NCI-H128 (cell line): ENCODE measurements around the gene RIPOR3.
"Not testable (repeated sequence)": the region's sequence is repeated elsewhere in the genome, so short reads cannot be mapped to it uniquely, and the experiment has no call there.

Experiments used
- DNase-seq: peaks from one replicate; lab custom pipeline; 2025; ENCODE audit not compliant: unreplicated experiment; lab: John Stamatoyannopoulos, UW

Gene RIPOR3

GRCh38 chr20:50611128-50611810 is 80.1 kb downstream of the RIPOR3 start:
- DNase-seq = no peak

- DNase-seq = no peak
Observed at GRCh38 chr20:50610212-50610718, 81.1 kb downstream of the RIPOR3 start.

GRCh38 chr20:50609438-50609989 is 81.8 kb downstream of the RIPOR3 start:
- no peak for DNase-seq

- no peak for DNase-seq
Observed at GRCh38 chr20:50608750-50609104, 82.6 kb downstream of the RIPOR3 start.

- no peak for DNase-seq
Observed at GRCh38 chr20:50607850-50608749, 83.2 kb downstream of the RIPOR3 start.

- DNase-seq = no peak
Observed at GRCh38 chr20:50607436-50607835, 83.9 kb downstream of the RIPOR3 start.

GRCh38 chr20:50605136-50605535 is 86.2 kb downstream of the RIPOR3 start:
- DNase-seq = no peak

GRCh38 chr20:50604451-50604850 is 86.9 kb downstream of the RIPOR3 start:
- DNase-seq = no peak

- no peak for DNase-seq
Observed at GRCh38 chr20:50602432-50603088, 88.8 kb downstream of the RIPOR3 start.

GRCh38 chr20:50601511-50602431 is 89.6 kb downstream of the RIPOR3 start:
- DNase-seq = no peak

GRCh38 chr20:50600281-50600895 is 91.0 kb downstream of the RIPOR3 start:
- no peak for DNase-seq

- DNase-seq = not testable (repeated sequence)
Observed at GRCh38 chr20:50598768-50599167, 92.6 kb downstream of the RIPOR3 start.

- DNase-seq = no peak
Observed at GRCh38 chr20:50598074-50598473, 93.3 kb downstream of the RIPOR3 start.

GRCh38 chr20:50597406-50597969 is 93.9 kb downstream of the RIPOR3 start:
- DNase-seq = no peak

- DNase-seq = no peak
Observed at GRCh38 chr20:50596694-50597021, 94.7 kb downstream of the RIPOR3 start.

GRCh38 chr20:50595988-50596693 is 95.2 kb downstream of the RIPOR3 start:
- no peak for DNase-seq

- no peak for DNase-seq
Observed at GRCh38 chr20:50595433-50595895, 95.9 kb downstream of the RIPOR3 start.

GRCh38 chr20:50594591-50595432 is 96.5 kb downstream of the RIPOR3 start:
- no peak for DNase-seq
